ENCODE measurements around the gene NIT1.

GRCh38 chr1:161086457-161086856 lies 31.4 kb upstream of the NIT1 start:
- TF ChIP-seq CTCF (IDR thresholded peaks at IDR 0.05) = no peak
- TF ChIP-seq POLR2A (IDR thresholded peaks at IDR 0.05) = no peak

Data from thyroid gland (tissue), 4 donors.